ENCODE results near the gene RASGRF2.

The RASGRF2 gene

DNA sequence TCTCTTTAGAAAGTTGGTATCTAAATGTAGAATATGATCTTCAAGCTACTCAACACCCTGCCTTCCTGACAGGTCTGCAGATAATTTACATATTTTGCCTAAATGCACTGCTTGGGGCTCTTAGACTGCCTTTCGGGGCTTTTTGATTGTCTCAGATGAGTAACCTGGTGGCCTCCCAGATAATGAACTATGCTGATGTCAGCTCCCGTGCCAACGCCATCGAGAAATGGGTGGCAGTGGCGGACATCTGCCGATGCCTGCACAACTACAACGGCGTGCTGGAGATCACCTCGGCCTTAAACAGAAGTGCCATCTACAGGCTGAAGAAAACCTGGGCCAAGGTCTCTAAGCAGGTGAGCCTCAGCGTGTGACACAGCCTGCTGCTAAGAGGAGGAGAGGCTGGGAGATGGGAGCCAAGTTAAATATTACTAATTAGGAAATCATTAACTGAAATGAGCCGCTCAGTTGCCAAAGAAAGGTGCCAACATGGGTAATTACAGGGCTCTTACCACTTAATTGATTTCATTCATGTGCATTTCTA, 252.1 kb downstream of the RASGRF2 start:
- no peak for DNase-seq (ENCODE audit: low read depth)
- TF ChIP-seq POLR2A (IDR thresholded peaks at IDR 0.05; ENCODE audit: extremely low read depth, insufficient read length): no peak
- TF ChIP-seq, protein P1, sequence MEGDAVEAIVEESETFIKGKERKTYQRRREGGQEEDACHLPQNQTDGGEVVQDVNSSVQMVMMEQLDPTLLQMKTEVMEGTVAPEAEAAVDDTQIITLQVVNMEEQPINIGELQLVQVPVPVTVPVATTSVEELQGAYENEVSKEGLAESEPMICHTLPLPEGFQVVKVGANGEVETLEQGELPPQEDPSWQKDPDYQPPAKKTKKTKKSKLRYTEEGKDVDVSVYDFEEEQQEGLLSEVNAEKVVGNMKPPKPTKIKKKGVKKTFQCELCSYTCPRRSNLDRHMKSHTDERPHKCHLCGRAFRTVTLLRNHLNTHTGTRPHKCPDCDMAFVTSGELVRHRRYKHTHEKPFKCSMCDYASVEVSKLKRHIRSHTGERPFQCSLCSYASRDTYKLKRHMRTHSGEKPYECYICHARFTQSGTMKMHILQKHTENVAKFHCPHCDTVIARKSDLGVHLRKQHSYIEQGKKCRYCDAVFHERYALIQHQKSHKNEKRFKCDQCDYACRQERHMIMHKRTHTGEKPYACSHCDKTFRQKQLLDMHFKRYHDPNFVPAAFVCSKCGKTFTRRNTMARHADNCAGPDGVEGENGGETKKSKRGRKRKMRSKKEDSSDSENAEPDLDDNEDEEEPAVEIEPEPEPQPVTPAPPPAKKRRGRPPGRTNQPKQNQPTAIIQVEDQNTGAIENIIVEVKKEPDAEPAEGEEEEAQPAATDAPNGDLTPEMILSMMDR (IDR thresholded peaks at IDR 0.05; ENCODE audit: low read depth, low read length): no peak
- TF ChIP-seq MYC (IDR thresholded peaks at IDR 0.05; ENCODE audit: low read depth, low read length): no peak
- TF ChIP-seq, protein P2, sequence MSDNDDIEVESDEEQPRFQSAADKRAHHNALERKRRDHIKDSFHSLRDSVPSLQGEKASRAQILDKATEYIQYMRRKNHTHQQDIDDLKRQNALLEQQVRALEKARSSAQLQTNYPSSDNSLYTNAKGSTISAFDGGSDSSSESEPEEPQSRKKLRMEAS (IDR thresholded peaks at IDR 0.05; ENCODE audit: low read depth, low read length): no peak
- no peak overlapping the region for H3K4me3 ChIP-seq (ENCODE audit: low read depth, low read length)

DNA sequence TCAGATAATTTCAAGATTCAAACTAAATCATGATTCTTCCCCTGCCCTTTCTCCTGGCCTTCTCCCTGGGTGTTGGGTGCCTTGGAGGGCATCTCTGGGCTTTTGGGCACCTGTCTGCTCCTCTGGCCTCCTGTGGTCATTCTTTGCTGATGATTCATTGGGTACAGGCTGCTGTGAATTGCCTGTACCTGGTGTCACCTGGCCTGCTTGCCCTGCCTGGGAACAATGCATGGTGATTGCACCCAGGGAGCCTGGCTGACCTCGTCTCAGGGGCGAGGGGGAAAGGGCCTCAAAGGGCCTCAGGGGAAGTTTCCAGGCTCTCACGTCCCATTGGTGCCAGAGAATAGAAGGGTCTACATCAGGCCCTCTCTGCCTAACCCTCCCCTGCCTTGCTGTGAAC, 252.9 kb downstream of the RASGRF2 start:
- TF ChIP-seq, protein P2 (IDR thresholded peaks at IDR 0.05; ENCODE audit: low read depth, low read length): no peak
- TF ChIP-seq POLR2A (IDR thresholded peaks at IDR 0.05; ENCODE audit: extremely low read depth, insufficient read length): no peak
- TF ChIP-seq MYC (IDR thresholded peaks at IDR 0.05; ENCODE audit: low read depth, low read length): no peak
- DNase-seq (ENCODE audit: low read depth): no peak
- no peak overlapping the region for H3K4me3 ChIP-seq (ENCODE audit: low read depth, low read length)

DNA sequence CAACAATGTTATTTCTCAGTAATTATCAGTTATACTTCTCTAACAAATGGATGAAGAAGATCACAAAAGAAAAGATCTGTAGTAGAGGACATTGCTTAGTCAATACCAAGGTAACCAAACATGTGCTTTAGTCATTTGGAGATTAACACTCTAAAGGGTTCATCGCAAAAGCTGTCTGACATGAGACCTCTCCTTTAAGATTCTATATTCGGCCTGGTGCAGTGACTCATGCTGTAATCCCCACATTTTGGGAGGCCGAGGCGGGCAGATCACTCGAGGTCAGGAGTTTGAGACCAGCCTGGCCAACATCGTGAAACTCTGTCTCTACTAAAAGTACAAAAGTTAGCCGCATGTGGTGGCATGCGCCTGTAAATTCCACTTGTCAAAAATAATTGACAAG, 254.7 kb downstream of the RASGRF2 start:
- TF ChIP-seq POLR2A (IDR thresholded peaks at IDR 0.05; ENCODE audit: extremely low read depth, insufficient read length) (no peak), MYC (IDR thresholded peaks at IDR 0.05; ENCODE audit: low read depth, low read length) (no peak)
- TF ChIP-seq, protein P1 (IDR thresholded peaks at IDR 0.05; ENCODE audit: low read depth, low read length): no peak
- TF ChIP-seq, protein P2 (IDR thresholded peaks at IDR 0.05; ENCODE audit: low read depth, low read length): no peak
- no peak overlapping the region for H3K4me3 ChIP-seq (ENCODE audit: low read depth, low read length)
- no peak for DNase-seq (ENCODE audit: low read depth)

DNA sequence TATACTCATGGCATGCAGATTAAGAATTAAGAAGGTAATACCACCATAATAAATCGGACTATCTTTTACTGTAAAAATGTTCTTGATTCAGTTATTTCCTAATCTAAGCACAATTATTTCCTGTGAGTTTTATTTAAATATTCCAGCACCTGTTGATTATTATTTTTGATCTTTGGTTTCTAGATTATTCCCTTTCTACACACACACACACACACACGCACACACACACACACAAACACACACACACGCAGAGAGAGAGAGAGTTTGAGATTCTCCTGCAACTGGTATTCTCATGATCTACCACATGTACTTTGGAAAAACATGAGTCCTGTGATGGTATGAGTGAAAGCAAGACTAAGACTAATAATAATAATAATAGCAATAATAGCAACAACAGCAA, 256.0 kb downstream of the RASGRF2 start:
- no peak overlapping the region for H3K4me3 ChIP-seq (ENCODE audit: low read depth, low read length)
- no peak for DNase-seq (ENCODE audit: low read depth)
- TF ChIP-seq, protein P2 (IDR thresholded peaks at IDR 0.05; ENCODE audit: low read depth, low read length): no peak
- no peak for TF ChIP-seq MYC (IDR thresholded peaks at IDR 0.05; ENCODE audit: low read depth, low read length)
- TF ChIP-seq, protein P1 (IDR thresholded peaks at IDR 0.05; ENCODE audit: low read depth, low read length): no peak

DNA sequence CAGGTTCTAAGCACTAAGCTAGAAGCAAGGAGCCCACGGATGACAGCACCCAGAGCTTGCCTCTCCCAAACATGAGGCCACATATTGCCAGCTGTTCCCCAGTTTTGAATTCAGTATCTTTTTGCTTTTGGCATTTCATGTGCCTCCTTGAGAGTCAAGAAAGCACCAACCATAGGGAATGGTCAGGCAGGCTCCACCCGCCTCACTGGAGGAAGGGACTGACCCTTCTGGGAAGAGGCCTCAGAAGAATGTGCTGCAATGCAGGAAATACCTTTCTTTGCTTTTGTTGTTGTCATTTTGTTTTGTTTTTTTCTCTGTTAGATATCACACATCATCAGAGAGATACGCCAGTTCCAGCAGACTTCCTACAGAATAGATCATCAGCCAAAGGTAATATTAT, 259.2 kb downstream of the RASGRF2 start:
- TF ChIP-seq MYC (IDR thresholded peaks at IDR 0.05; ENCODE audit: low read depth, low read length) (no peak), POLR2A (IDR thresholded peaks at IDR 0.05; ENCODE audit: extremely low read depth, insufficient read length) (no peak)
- TF ChIP-seq, protein P2 (IDR thresholded peaks at IDR 0.05; ENCODE audit: low read depth, low read length): no peak
- TF ChIP-seq, protein P1 (IDR thresholded peaks at IDR 0.05; ENCODE audit: low read depth, low read length): no peak
- no peak for DNase-seq (ENCODE audit: low read depth)
- H3K4me3 ChIP-seq (ENCODE audit: low read depth, low read length): no peak overlapping the region

DNA sequence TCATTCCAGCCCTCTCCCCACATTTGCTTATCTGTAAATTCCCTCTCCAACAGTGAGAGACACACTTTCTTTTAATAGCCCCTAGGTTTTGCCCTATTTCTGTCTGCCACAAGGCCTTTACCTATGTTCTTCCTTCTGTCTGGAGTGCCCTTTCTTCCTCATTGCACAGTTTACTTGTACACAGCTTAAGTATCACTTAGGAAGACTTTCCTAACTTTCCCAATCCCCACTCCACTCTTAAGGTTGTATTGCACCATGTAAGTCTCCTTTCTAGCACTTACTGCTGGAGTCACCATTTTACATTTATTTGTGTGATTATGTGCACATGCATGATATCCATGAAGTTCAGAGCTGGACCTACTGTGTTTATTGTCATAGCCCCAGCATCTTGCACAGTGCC, 262.1 kb downstream of the RASGRF2 start:
- DNase-seq (ENCODE audit: low read depth): no peak
- TF ChIP-seq, protein P1 (IDR thresholded peaks at IDR 0.05; ENCODE audit: low read depth, low read length): no peak
- TF ChIP-seq MYC (IDR thresholded peaks at IDR 0.05; ENCODE audit: low read depth, low read length) (no peak), POLR2A (IDR thresholded peaks at IDR 0.05; ENCODE audit: extremely low read depth, insufficient read length) (no peak)
- TF ChIP-seq, protein P2 (IDR thresholded peaks at IDR 0.05; ENCODE audit: low read depth, low read length): no peak
- H3K4me3 ChIP-seq (ENCODE audit: low read depth, low read length): no peak overlapping the region
